ENCODE data around the gene DCAF7.

GRCh38 chr17:63621684-63622573 is 71.7 kb downstream of the DCAF7 start, which contains the start of gene MAP3K3:
- TF ChIP-seq CTCF (IDR thresholded peaks at IDR 0.05; ENCODE audit: low read depth, low read length) (peak; percentile 19; the same call in 1 of the 2 replicates), EZH2phosphoT487 (IDR thresholded peaks at IDR 0.05; ENCODE audit: low read depth) (no peak)
